ACHN (cell line): ENCODE measurements around the gene ETS1.

ENCODE experiments used
- DNase-seq: peaks from one replicate; pipeline ENCODE4 v3.0.0-alpha.2; 2015
- in situ Hi-C: cut with HindIII; loops from 2 replicates; pipeline ENCODE4 v1.10.0; 2017; ENCODE audit warnings: low sequenced_read_pairs, low pct_ligation_motif_present, low pct_unique_long_range_greater_than_20kb

The ETS1 gene

GRCh38 chr11:128598506-128599150 lies 11.3 kb upstream of the ETS1 start:
- in situ Hi-C loops, result no loop called here
- no peak for DNase-seq

- in situ Hi-C loops, result no loop called here
- DNase-seq, result no peak
These were observed 10.7 kb upstream of the ETS1 start for GRCh38 chr11:128598096-128598495.

- no peak for DNase-seq
- in situ Hi-C loops, result no loop called here
These were observed 9.9 kb upstream of the ETS1 start for GRCh38 chr11:128597209-128597608.

DNA sequence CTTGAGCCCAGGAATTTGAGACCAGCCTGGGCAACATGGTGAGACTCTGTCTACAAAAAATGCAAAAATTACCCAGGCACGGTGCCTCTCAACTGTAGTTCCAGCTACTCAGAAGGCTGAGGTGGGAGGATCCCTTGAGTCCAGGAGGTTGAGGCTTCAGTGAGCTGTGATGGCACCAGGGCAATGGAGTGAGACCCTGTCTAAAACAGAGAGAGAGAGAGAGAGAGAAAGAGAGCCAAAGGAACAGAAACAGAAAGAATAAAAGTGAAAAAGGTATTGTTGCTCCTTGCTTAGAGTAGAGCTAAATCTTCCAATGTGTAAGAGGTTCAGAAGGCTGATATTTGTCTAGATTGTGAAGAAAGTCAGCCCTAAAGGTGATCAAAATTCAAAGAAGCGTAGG lies 8.9 kb upstream of the ETS1 start:
- in situ Hi-C loops, result no loop called here
- no peak for DNase-seq

GRCh38 chr11:128595775-128596174 lies 8.4 kb upstream of the ETS1 start:
- in situ Hi-C loops, result no loop called here
- no peak for DNase-seq

- no peak for DNase-seq
- in situ Hi-C loops, result no loop called here
These were observed 7.9 kb upstream of the ETS1 start for GRCh38 chr11:128595221-128595620.

DNA sequence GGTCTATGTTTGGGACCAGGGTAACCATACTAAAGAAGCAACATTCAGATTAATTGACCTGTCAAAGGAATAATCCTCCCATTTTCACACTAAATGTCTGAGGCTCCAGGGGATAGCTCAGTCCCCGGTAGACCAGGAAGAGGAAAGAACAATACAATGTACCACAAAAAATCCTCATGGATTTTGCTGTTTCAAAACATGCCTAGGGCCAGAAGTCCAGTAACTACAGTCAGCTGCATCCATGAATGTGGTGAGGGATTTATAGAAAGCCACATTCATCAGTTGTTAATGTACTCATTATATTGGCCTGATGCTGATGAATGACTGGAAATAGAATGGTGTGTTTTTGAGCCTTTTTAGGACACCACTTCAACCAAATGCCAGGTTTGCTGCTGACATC lies 6.9 kb upstream of the ETS1 start:
- DNase-seq, result no peak
- in situ Hi-C loops, result no loop called here

GRCh38 chr11:128593281-128593680 lies 5.9 kb upstream of the ETS1 start:
- in situ Hi-C loops, result no loop called here

GRCh38 chr11:128592454-128592853 lies 5.1 kb upstream of the ETS1 start:
- DNase-seq, result no peak
- in situ Hi-C loops, result no loop called here

More at GRCh38 chr11:128593281-128593680, 5.9 kb upstream of the ETS1 start:
- no peak for DNase-seq

GRCh38 chr11:128590587-128590986 lies 3.2 kb upstream of the ETS1 start:
- no peak for DNase-seq

GRCh38 chr11:128589998-128590397 lies 2.6 kb upstream of the ETS1 start:
- DNase-seq, result no peak
- in situ Hi-C loops, result no loop called here

More at GRCh38 chr11:128590587-128590986, 3.2 kb upstream of the ETS1 start:
- in situ Hi-C loops, result no loop called here

- in situ Hi-C loops, result no loop called here
- DNase-seq, result no peak
These were observed 735 bp upstream of the ETS1 start for GRCh38 chr11:128588093-128588492.

DNA sequence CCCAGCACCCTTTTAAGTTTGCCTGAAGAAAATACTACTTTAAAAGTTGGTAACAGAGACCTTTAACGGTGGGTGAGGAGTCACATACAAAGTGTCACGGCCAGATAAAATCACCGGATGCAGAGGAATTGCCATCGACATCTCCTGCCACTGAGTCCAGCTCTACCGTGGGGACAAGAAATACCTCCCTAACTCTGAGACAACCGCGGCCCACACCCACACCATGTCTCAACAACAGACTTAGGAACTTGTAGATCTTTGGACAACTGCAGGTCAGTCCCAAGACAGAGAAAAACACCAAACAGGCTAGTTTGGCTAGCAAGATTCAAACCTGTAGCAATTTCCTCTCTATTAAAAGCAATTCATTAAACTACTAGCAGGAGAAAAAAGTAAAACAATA lies 669 bp downstream of the ETS1 start:
- no peak for DNase-seq
- in situ Hi-C loops, result no loop called here

DNA sequence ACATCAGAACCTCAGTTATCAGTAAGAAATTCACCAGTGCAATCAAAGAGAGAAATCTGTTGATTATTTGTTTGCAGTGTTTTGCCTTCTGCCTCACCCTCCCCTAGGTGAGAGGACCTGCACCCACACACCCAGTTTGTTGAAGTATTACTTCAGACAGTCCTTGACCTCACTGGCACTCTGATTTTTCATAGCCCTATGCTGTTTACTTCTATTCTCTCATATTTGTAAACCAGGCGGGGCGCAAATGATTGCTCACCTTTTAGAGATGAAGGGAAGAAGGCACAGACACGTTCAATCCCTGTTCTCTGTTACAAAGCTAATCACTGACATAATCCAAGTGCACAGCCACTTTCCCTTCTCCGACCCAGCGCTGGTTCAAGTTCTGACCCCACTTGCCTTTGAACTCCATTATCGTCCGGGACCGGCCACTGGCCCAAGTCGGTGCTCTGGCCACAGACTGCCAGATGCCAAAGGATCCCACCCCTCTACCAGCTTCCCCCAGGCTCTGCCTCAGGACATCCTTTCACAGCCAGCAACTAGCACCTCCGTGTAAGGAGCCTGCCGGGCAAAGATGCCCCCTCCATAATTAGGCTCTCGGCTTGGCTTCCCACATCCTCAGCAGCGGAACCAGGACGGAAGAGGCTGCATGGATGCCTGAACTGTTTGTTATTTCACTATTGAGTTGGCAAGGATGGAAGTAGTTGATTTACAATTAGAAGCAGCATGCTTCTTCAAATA lies 1.7 kb downstream of the ETS1 start:
- in situ Hi-C loops, result no loop called here
- DNase-seq, result no peak

GRCh38 chr11:128584253-128584652 lies 3.1 kb downstream of the ETS1 start:
- no peak for DNase-seq
- in situ Hi-C loops, result no loop called here

- no peak for DNase-seq
- in situ Hi-C loops, result no loop called here
These were observed 4.6 kb downstream of the ETS1 start for GRCh38 chr11:128582496-128583366.

DNA sequence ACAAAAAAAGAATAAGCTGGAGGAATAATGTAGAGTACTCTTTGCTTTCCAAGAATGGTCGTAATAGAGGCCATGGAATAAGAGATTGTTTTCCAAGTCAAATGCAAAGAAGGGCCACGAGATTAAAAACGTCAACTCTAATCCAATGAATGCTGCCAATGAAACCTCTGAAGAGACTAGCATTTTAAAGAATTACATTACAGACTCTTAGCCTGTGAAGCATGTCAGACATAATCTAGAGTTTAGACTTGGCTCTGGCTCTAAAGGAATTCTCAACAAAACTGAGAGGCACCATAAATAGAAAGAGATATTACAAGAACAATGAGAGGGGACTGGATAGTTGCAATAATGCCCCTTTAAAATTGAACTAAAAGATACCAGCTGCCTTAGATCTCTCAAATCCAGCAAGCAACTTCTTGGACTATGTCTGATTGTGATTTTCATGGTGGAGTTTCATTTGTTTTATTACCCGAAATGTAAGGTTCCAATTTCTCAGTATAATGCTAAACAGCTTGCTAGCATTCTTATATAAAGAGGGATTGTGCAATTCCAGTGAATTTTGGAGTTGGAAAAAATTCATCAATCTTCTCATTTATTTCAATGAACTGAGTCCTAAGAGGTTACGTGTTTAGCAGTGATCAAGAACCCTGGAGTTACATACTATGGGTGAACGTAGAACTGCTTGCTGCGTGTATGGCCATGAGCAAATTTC lies 5.6 kb downstream of the ETS1 start:
- in situ Hi-C loops, result no loop called here
- DNase-seq, result no peak

DNA sequence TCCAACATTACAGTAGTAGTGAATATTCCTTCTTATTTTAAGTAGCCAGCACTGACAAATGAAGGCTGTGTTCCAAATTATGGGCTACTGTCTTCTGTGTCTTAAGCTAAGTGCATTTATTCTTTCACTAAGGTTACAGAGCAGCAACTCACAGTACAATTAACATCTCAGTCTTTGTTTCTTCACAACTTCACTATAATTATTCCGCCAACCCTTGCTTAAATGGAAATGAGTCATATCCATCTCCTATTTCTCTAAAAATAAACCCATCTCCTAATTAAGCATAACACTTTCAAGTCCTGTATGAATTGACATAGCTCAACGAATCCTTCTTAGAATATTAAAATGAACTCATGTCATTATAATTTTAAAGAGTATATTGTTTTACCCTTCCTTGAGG lies 6.7 kb downstream of the ETS1 start:
- in situ Hi-C loops, result no loop called here
- no peak for DNase-seq
